Bronchial epithelial cell (primary cell): ENCODE results near the gene SDK2. TPM values are rescaled to one million over a fixed set of nuclear protein-coding genes. Genes with fewer than 3 reads are reported as not detected.

ENCODE experiments used
- DNase-seq: peaks from one replicate; pipeline ENCODE4 v3.0.0-alpha.2; 2010; ENCODE audit warnings: low read depth
- FAIRE-seq: peaks from 2 replicates; lab custom pipeline; 2011; peaks lifted over from hg19 to GRCh38; lab: Jason Lieb, UNC
- H3K27me3 ChIP-seq: 2 replicates; pipeline ENCODE4 v1.5.1; 2011; ENCODE audit warnings: low read length; ENCODE audit not compliant: control insufficient read depth, insufficient read depth
- H3K36me3 ChIP-seq: 2 replicates; pipeline ENCODE4 v1.5.1; 2011; ENCODE audit warnings: low read length; ENCODE audit not compliant: control insufficient read depth, insufficient read depth
- H3K4me3 ChIP-seq: 2 replicates; pipeline ENCODE4 v1.5.1; 2011; ENCODE audit warnings: mild to moderate bottlenecking, low read depth, low read length, control low read depth
- CTCF ChIP-seq: IDR thresholded peaks from 2 replicates; pipeline ENCODE4 v1.5.1; 2011; ENCODE audit warnings: mild to moderate bottlenecking, moderate library complexity, low read length, control low read depth, inconsistent platforms; ENCODE audit not compliant: insufficient read depth, severe bottlenecking
- total RNA-seq: library from RNA; depleted of rRNA; stranded (reverse); fragments of >200 nt; gene quantifications from 2 replicates; pipeline ENCODE4 v1.2.1, GENCODE V29; 2014

The SDK2 gene
- total RNA-seq, 1 donor from 2014 or later = 2.1 TPM

DNA sequence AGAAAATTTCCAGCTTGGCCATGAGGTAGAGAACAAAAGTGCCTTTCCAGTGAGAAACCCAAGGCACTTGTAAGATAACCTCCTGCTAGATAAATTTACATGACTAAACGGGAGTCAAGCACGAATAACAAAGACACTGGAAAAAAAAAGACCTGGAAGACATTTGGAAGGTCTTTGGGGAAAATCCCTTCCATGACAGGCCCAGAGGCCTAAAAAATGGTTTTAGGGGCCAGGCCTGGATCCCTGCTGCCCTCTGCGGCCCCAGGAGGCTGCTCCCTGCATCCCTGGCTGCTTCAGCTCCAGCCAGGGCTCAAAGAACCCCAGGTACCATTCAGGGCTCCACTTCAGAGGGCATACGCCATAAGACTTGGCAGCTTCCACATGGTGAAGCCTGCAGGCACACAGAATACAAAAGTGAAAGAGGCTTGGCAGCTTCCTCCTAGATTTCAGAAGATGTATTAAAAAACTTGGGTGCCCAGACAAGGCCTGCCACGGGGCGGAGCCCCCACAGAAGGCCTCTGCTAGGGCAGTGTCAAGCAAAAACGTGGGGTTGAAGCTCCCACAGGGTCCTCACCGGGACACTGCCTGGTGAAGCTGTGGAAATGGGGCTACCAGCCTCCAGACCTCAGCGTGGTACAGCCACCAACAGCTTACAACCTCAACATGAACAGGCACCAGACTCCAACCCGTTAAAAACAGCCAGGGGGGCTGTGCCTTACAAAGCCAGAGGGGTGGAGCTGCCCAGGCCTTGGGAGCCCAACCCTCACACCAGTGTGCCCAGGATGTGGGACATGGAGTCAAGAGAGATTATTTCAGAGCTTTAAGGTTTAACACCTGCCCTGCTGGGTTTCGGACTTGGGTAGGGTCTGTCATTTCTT, 77.1 kb downstream of the SDK2 start:
- Histone ChIP-seq H3K36me3 (no peaks in the 10 kb centered on the region), H3K27me3 (no peaks in the 10 kb centered on the region), H3K4me3 (no peak overlapping the region)
- DNase-seq (no peak), FAIRE-seq (no peak)
- no peak for TF ChIP-seq CTCF

GRCh38 chr17:73564843-73565242, 79.4 kb downstream of the SDK2 start:
- DNase-seq (no peak), FAIRE-seq (no peak)
- Histone ChIP-seq H3K36me3 (no peaks in the 10 kb centered on the region), H3K4me3 (no peak overlapping the region), H3K27me3 (no peaks in the 10 kb centered on the region)
- no peak for TF ChIP-seq CTCF

DNA sequence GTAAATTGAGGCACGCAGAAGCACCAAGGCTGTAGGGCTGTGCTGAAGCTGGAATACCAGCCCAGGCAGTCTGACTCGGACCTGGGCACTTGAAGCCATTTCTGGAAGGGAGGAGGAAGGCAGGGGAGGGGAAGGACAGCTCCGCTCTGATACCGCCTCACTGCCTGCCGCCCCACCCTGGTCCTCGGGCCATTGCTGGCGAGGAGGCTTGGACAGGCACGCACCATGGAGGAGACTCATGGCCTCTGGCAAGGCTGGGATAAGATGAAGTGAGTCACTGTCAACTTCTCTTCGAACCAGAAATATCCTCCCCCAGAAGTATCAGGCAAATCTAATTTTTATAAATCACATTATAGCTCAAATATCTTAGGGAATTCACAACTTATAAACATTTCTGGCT, 81.3 kb downstream of the SDK2 start:
- FAIRE-seq (no peak), DNase-seq (peak; percentile 20)
- Histone ChIP-seq H3K36me3 (no peaks in the 10 kb centered on the region), H3K4me3 (no peak overlapping the region), H3K27me3 (no peaks in the 10 kb centered on the region)
- TF ChIP-seq CTCF = no peak

DNA sequence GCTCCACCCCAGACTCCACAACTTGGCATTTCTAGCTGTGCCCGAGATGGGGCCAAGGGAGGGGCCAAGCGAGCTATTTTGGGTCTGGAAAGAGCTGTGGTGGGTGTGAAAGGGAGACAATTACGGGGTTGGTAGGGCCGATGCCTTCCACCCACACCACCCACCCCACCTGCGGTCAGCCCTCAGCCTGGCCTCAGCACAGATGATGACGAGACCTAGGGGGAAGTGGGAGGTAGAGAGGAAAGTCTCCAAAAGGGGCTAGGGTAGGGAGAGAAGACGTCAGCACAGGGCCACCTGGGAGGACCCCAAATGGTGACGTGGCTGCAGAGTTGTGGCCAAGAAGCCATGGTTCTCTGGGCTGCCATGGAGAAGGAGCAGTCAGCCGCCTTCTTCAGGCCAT, 83.1 kb downstream of the SDK2 start:
- Histone ChIP-seq H3K4me3 (no peak overlapping the region), H3K36me3 (no peaks in the 10 kb centered on the region), H3K27me3 (no peaks in the 10 kb centered on the region)
- DNase-seq (no peak), FAIRE-seq (peak; percentile 36)
- TF ChIP-seq CTCF = no peak

GRCh38 chr17:73560661-73561060, 83.6 kb downstream of the SDK2 start:
- Histone ChIP-seq H3K27me3 (no peaks in the 10 kb centered on the region), H3K36me3 (no peaks in the 10 kb centered on the region), H3K4me3 (no peak overlapping the region)
- FAIRE-seq = peak; percentile 47
- peak; percentile 44 for TF ChIP-seq CTCF
- DNase-seq = peak; percentile 25
